Esophagus squamous epithelium (tissue), 4 donors: Measurements from ENCODE around the gene ADAMTS2.

ENCODE experiments used
- POLR2A ChIP-seq, 4 donors: fragments of 450-650 bp; IDR thresholded peaks; one replicate each; pipeline ENCODE4 v1.6.1; 2017; ENCODE audit warnings: antibody characterized with exemption in 4 of 4, mild to moderate bottlenecking in 4 of 4, moderate library complexity in 3 of 4
- TF ChIP-seq, protein P1 (sequence below), 6 experiments: fragments of 450-650 bp in 4 of 6; fragments of 200-600 bp in 2 of 6; sonication (generic) in 2 of 6; IDR thresholded peaks; one replicate each; pipeline ENCODE4 v1.5.1; 2016 to 2019; ENCODE audit warnings: antibody characterized with exemption in 6 of 6, mild to moderate bottlenecking in 4 of 6, moderate library complexity in 4 of 6

DNA sequence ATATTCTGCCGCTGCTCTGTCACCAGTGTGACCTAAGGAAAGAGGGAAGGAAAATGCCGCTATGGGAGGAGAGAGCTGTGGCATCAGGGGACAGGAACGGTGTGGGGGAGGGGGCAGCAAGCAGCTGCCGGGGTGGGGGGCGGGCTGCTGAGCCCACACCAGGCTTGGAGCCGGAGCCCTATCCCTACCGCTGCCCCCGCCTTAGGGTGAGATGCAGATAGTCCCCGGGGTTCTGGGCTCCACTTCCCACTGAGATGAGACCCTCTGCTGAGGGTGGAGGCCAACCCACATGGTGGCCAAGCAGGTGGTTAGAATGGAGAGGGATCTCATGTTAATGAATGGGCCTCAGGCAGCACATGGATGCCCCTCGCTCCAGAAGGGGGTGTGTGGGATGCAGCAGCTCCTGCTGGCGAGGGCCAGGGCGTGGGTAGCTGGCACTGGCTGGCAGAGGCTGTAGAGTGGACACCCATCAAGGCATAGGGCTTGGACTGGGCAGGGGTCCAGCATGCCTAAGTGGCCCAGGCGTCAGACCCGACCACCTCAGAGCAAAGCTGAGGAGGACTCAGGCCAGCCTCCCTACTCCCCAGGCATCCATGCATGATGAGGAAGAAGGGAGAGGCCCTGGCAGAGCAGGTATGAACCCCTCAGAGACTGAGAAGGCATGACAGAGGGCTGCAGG lies 153.6 kb downstream of the ADAMTS2 start:
- TF ChIP-seq, protein P1, sequence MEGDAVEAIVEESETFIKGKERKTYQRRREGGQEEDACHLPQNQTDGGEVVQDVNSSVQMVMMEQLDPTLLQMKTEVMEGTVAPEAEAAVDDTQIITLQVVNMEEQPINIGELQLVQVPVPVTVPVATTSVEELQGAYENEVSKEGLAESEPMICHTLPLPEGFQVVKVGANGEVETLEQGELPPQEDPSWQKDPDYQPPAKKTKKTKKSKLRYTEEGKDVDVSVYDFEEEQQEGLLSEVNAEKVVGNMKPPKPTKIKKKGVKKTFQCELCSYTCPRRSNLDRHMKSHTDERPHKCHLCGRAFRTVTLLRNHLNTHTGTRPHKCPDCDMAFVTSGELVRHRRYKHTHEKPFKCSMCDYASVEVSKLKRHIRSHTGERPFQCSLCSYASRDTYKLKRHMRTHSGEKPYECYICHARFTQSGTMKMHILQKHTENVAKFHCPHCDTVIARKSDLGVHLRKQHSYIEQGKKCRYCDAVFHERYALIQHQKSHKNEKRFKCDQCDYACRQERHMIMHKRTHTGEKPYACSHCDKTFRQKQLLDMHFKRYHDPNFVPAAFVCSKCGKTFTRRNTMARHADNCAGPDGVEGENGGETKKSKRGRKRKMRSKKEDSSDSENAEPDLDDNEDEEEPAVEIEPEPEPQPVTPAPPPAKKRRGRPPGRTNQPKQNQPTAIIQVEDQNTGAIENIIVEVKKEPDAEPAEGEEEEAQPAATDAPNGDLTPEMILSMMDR (IDR thresholded peaks at IDR 0.05): no peak
- no peak for TF ChIP-seq POLR2A (IDR thresholded peaks at IDR 0.05)
